Measurements from ENCODE around the gene GABRA4. TPM values are rescaled to one million over a fixed set of nuclear protein-coding genes. Genes with fewer than 3 reads are reported as not detected.

The GABRA4 gene
- total RNA-seq, 4 donors from 2014 or later, result under 0.01 to 0.76 (median 0.53) TPM

DNA sequence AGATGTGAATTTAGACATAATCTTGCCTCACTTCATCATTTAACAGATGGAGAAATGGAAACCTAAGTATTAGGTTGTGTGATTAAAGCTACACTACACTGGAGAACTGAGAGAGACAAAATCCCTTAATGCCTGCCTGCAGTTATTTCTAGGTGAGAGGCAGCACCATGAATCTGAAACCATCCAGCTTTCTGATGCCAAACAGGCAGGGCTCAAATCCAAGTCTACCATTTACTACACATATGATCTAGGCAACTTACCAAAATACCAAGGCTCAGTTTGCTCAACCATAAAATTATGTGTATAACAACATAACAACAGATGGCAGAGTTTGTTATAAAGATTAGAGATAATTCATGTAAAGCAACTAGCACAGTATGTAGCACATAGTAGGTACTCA lies 38.7 kb downstream of the GABRA4 start:
- TF ChIP-seq POLR2A (IDR thresholded peaks at IDR 0.05), result no peak
- TF ChIP-seq, protein P1, sequence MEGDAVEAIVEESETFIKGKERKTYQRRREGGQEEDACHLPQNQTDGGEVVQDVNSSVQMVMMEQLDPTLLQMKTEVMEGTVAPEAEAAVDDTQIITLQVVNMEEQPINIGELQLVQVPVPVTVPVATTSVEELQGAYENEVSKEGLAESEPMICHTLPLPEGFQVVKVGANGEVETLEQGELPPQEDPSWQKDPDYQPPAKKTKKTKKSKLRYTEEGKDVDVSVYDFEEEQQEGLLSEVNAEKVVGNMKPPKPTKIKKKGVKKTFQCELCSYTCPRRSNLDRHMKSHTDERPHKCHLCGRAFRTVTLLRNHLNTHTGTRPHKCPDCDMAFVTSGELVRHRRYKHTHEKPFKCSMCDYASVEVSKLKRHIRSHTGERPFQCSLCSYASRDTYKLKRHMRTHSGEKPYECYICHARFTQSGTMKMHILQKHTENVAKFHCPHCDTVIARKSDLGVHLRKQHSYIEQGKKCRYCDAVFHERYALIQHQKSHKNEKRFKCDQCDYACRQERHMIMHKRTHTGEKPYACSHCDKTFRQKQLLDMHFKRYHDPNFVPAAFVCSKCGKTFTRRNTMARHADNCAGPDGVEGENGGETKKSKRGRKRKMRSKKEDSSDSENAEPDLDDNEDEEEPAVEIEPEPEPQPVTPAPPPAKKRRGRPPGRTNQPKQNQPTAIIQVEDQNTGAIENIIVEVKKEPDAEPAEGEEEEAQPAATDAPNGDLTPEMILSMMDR (IDR thresholded peaks at IDR 0.05), result no peak
- Histone ChIP-seq H3K36me3 (no peaks in the 10 kb centered on the region), H3K27me3 (no peaks in the 10 kb centered on the region), H3K4me3 (no peak overlapping the region), H3K27ac (no peak overlapping the region), H3K4me1 (no peaks in the 10 kb centered on the region), H3K9me3 (no peaks in the 10 kb centered on the region)
- DNase-seq, result no peak

GRCh38 chr4:46953564-46953963 lies 39.8 kb downstream of the GABRA4 start:
- H3K9me3 ChIP-seq, result no peaks in the 10 kb centered on the region

GRCh38 chr4:46952451-46952850 lies 40.9 kb downstream of the GABRA4 start:
- Histone ChIP-seq H3K27me3 (no peaks in the 10 kb centered on the region), H3K4me3 (no peak overlapping the region), H3K27ac (no peak overlapping the region), H3K9me3 (no peaks in the 10 kb centered on the region), H3K4me1 (no peaks in the 10 kb centered on the region), H3K36me3 (no peaks in the 10 kb centered on the region)
- no peak for TF ChIP-seq POLR2A (IDR thresholded peaks at IDR 0.05)
- TF ChIP-seq, protein P1 (IDR thresholded peaks at IDR 0.05), result no peak
- no peak for DNase-seq

More at GRCh38 chr4:46953564-46953963, 39.8 kb downstream of the GABRA4 start:
- DNase-seq, result no peak
- H3K4me1 ChIP-seq, result no peaks in the 10 kb centered on the region
- H3K27ac ChIP-seq, result no peak overlapping the region
- no peaks in the 10 kb centered on the region for H3K27me3 ChIP-seq
- TF ChIP-seq, protein P1 (IDR thresholded peaks at IDR 0.05), result no peak
- no peak for TF ChIP-seq POLR2A (IDR thresholded peaks at IDR 0.05)
- no peak overlapping the region for H3K4me3 ChIP-seq
- no peaks in the 10 kb centered on the region for H3K36me3 ChIP-seq

DNA sequence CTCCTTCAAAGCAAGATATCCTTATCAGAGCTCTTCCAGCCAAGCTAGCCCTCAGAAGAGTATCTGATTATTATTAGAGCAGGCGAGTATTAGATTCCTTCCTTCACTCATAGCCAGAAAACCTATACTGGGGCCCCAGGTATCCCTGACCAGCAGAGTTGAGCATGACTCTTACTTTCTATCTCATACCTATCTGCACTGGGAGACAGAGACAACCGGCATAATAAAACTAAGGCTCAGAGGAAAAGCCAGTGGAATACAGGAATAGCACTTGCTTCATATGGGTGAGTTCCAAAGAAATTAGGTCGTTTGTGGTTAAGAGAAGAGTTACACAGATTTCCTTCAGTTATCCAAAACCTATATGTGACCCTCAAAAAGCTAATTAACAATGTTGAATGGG lies 42.6 kb downstream of the GABRA4 start:
- no peaks in the 10 kb centered on the region for H3K4me1 ChIP-seq
- H3K9me3 ChIP-seq, result no peaks in the 10 kb centered on the region
- no peaks in the 10 kb centered on the region for H3K27me3 ChIP-seq
- H3K4me3 ChIP-seq, result no peak overlapping the region
- no peak overlapping the region for H3K27ac ChIP-seq
- TF ChIP-seq, protein P1 (IDR thresholded peaks at IDR 0.05), result no peak
- TF ChIP-seq POLR2A (IDR thresholded peaks at IDR 0.05), result no peak
- no peaks in the 10 kb centered on the region for H3K36me3 ChIP-seq
- DNase-seq, result no peak

- TF ChIP-seq, protein P1 (IDR thresholded peaks at IDR 0.05), result no peak
- no peak for TF ChIP-seq POLR2A (IDR thresholded peaks at IDR 0.05)
Observed at GRCh38 chr4:46949822-46950221, 43.6 kb downstream of the GABRA4 start.

DNA sequence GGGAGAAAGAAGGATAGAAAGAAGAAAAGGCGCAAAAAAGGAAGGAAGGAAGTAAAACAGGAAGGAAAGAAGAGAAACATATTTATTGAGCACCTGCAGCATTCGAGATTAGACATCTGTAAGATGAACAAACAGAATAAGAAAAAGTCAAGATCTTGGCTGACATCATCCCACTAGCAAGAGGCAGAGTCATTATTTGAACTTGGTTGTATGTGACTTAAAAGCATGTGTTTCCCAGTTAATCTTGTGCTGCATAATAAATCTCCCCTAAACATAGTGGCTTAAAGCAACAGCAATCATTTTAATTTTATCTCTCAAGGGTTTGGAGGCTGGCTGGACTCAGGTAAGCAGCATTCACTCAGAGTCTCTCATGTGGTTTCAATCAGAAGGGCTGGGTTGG lies 45.8 kb downstream of the GABRA4 start:
- H3K4me1 ChIP-seq, result no peaks in the 10 kb centered on the region
- no peak for DNase-seq
- H3K36me3 ChIP-seq, result no peaks in the 10 kb centered on the region
- no peaks in the 10 kb centered on the region for H3K27me3 ChIP-seq
- no peak overlapping the region for H3K27ac ChIP-seq
- TF ChIP-seq, protein P1 (IDR thresholded peaks at IDR 0.05), result no peak
- no peak for TF ChIP-seq POLR2A (IDR thresholded peaks at IDR 0.05)
- no peak overlapping the region for H3K4me3 ChIP-seq
- no peaks in the 10 kb centered on the region for H3K9me3 ChIP-seq

More at GRCh38 chr4:46949822-46950221, 43.6 kb downstream of the GABRA4 start:
- Histone ChIP-seq H3K9me3 (no peaks in the 10 kb centered on the region), H3K4me3 (no peak overlapping the region), H3K27me3 (no peaks in the 10 kb centered on the region), H3K4me1 (no peaks in the 10 kb centered on the region), H3K36me3 (no peaks in the 10 kb centered on the region), H3K27ac (no peak overlapping the region)
- no peak for DNase-seq
